Measurements from ENCODE around the gene IL22RA2. TPM values are rescaled to one million over a fixed set of nuclear protein-coding genes. Genes with fewer than 3 reads are reported as not detected.

IL22RA2 gene
- total and polyA plus RNA-seq, 9 of the 15 experiments (the other 6 are each of a cell fraction or from before 2014, with no cell fraction given): 0.03 TPM; not detected in 8

- TF ChIP-seq PBX2 (CRISPR knock-in tag; IDR thresholded peaks at IDR 0.05; ENCODE audit: low read depth) (no peak), PBX2 (tag; conservative IDR thresholded peaks at IDR 0.05; ENCODE audit: low read depth) (0 out of 2 replicates have a peak, but pooled peaks have one; percentile 22), GABPA (tag; conservative IDR thresholded peaks at IDR 0.05; ENCODE audit: low read depth) (no peak), TEAD1 (CRISPR knock-in tag; IDR thresholded peaks at IDR 0.05) (peak in 1 of 2 experiments; percentile 91; a peak in 2 of 4 replicates), EP300 (IDR thresholded peaks at IDR 0.05; ENCODE audit: low read length) (peak; percentile 51), ZNF707 (CRISPR knock-in tag; conservative IDR thresholded peaks at IDR 0.05) (0 out of 2 replicates have a peak, but pooled peaks have one; percentile 28), ZNF644 (tag; IDR thresholded peaks at IDR 0.05; ENCODE audit: low read depth) (peak; percentile 69; the same call in 1 of the 2 replicates), KLF6 (CRISPR knock-in tag; IDR thresholded peaks at IDR 0.05; ENCODE audit: borderline replicate concordance) (no peak; the same call in 1 of the 2 replicates), CTCF (IDR thresholded peaks at IDR 0.05 in 2 of 3, conservative IDR thresholded peaks at IDR 0.05 in 1 of 3; ENCODE audit: insufficient read depth in 2 of 3, low read depth in 1 of 3, low read length in 3 of 3) (no peak), RBM34 (IDR thresholded peaks at IDR 0.05; ENCODE audit: borderline replicate concordance, insufficient read depth, low read length) (no peak), DMBX1 (CRISPR knock-in tag; IDR thresholded peaks at IDR 0.05; ENCODE audit: borderline replicate concordance) (peak; percentile 46; the same call in 1 of the 2 replicates), ZNF592 (IDR thresholded peaks at IDR 0.05) (no peak; the same call in 1 of the 2 replicates), FOXJ3 (CRISPR knock-in tag; IDR thresholded peaks at IDR 0.05) (no peak), ATF4 (CRISPR knock-in tag; IDR thresholded peaks at IDR 0.05) (0 out of 2 replicates have a peak, but pooled peaks have one; percentile 24), ZNF766 (CRISPR knock-in tag; conservative IDR thresholded peaks at IDR 0.05) (peak; percentile 92), RAD21 (CRISPR knock-in tag; conservative IDR thresholded peaks at IDR 0.05 in 1 of 2, IDR thresholded peaks at IDR 0.05 in 1 of 2) (0 out of 4 replicates have a peak, but pooled peaks of 1 of the 2 experiments have one; percentile 4)
Observed at GRCh38 chr6:137162692-137163306, 10.6 kb downstream of the IL22RA2 start (continued).

Data from K562 (cell line).